ENCODE measurements around the gene ILDR1. TPM values are rescaled to one million over a fixed set of nuclear protein-coding genes. Genes with fewer than 3 reads are reported as not detected.
A peak's percentile ranks its signal among the peaks of the same experiment; 100 is the strongest.

The ILDR1 gene
- total RNA-seq = not detected in 2 replicates
- polyA plus RNA-seq = not detected in 2 replicates
- not detected in 2 replicates for polyA plus RNA-seq (2011; cell fraction: cytosol; rRNA removed)
- polyA plus RNA-seq (2011; cell fraction: nucleus; rRNA removed) = not detected in 2 replicates
- polyA plus RNA-seq (2012) = not detected in 2 replicates
- not detected in 2 replicates for polyA minus RNA-seq
- polyA minus RNA-seq (2011; cell fraction: cytosol; rRNA and poly(A)+ RNA removed) = not detected
- not detected in 2 replicates for polyA minus RNA-seq (2011; cell fraction: nucleus; rRNA and poly(A)+ RNA removed)
- percentile 5 among the genes with signal in this experiment for Bru-seq, nascent RNA
- not detected for BruChase-seq, experiment 1, labeled RNA remaining after a 6-hour chase
- not detected for BruChase-seq, experiment 2, labeled RNA remaining after a 2-hour chase
- long read RNA-seq = 0 reads

DNA sequence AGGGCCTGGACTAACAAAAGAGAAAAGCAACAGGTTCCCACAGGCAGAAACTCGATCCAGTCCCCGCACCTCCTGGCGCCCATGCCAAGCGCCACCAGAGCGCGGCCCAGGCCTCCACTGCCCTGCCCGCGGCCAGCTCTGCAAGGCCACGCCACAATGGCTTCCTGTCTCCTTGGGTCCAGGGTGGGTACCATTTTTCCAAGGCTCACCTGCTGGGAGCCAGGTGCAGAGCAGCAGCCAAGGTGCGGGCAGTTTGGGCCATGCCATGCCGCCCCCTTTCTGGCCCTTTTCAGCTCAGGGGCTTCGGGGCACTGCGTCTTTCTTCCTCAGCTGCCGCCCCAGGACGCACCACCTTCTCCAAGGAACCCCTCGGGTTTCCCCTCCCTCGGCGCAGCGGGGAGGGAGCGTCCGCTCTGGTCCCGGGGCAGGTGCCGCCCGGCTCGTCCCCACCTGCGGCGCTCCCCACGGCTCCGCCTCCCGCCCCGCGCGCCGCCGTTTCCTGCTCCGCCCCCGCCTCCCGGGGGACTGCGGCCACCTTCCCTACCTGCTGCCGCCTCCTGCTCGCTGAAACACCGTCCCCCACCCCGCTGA is at the start of gene ILDR1:
Gene ILDR1 (minus strand): TSS at position 437 of the 591 bp plus-strand sequence. CDS start 170 bp downstream, at position 267.
- no TSS peak for BruUV-seq (replicated peaks)
- H3K9me3 ChIP-seq (replicated peaks; ENCODE audit: control insufficient read depth, insufficient read depth, low read length) = no peaks in the 10 kb centered on the region
- TF ChIP-seq MAX (IDR thresholded peaks at IDR 0.05; ENCODE audit: insufficient read depth, insufficient read length) = no peak
- TF ChIP-seq EZH2 (IDR thresholded peaks at IDR 0.05; ENCODE audit: borderline replicate concordance, low read depth, low read length, severe bottlenecking) = peak; percentile 63
- no peak for TF ChIP-seq GATA2 (IDR thresholded peaks at IDR 0.05; ENCODE audit: insufficient read depth, insufficient read length, low read depth, low read length)
- TF ChIP-seq MYC (IDR thresholded peaks at IDR 0.05; ENCODE audit: low read depth, low read length) = no peak
- H3K4me2 ChIP-seq (ENCODE audit: insufficient read depth, low read length) = no peak within 1 kb of the TSS
- FAIRE-seq (no peak), DNase-seq (ENCODE audit: low read depth, low spot score) (no peak)
- ChIA-PET POLR2A (no interaction called here), CTCF (no interaction called here)
- no peak within 1 kb of the TSS for H3K27ac ChIP-seq (ENCODE audit: insufficient read depth, low read depth, low read length)
- no peaks in the 10 kb centered on the region for H4K20me1 ChIP-seq (replicated peaks; ENCODE audit: control insufficient read depth, extremely low read depth, insufficient read depth, low read length)
- no peaks in the 10 kb centered on the region for H3K4me1 ChIP-seq (ENCODE audit: control insufficient read depth, extremely low read depth, insufficient read depth, low read length)
- no peak within 1 kb of the TSS for H2AFZ ChIP-seq (ENCODE audit: low read depth, low read length)
- dilution Hi-C loops (cut with MboI; ENCODE audit: extremely low pct_ligation_motif_present, low sequenced_read_pairs) (no loop called here), intact Hi-C loops (cut with micrococcal nuclease) (no loop called here)
- H3K36me3 ChIP-seq (ENCODE audit: control insufficient read depth in 2 of 2, extremely low read depth in 1 of 2, insufficient read depth in 2 of 2, low read length in 2 of 2) = no peaks in the 10 kb centered on the region
- no peak within 1 kb of the TSS for H3K4me3 ChIP-seq (replicated peaks in 1 of 3; ENCODE audit: insufficient read depth in 1 of 3, low read depth in 1 of 3, low read length in 3 of 3)
- H3K9me1 ChIP-seq (replicated peaks; ENCODE audit: control insufficient read depth, extremely low read depth, insufficient read depth, low read length) = no peaks in the 10 kb centered on the region
- peaks cover 23 to 25% of the 10 kb centered on the region in 2 experiments for H3K27me3 ChIP-seq (ENCODE audit: control insufficient read depth in 2 of 2, insufficient read depth in 2 of 2, low read length in 2 of 2)
- no peak within 1 kb of the TSS for H3K9ac ChIP-seq (replicated peaks; ENCODE audit: extremely low read depth, insufficient read depth, low read length)
- no peaks in the 10 kb centered on the region for H3K79me2 ChIP-seq (ENCODE audit: control insufficient read depth, insufficient read depth, low read length)

- no peak for FAIRE-seq
- dilution Hi-C loops (cut with MboI; ENCODE audit: extremely low pct_ligation_motif_present, low sequenced_read_pairs) (no loop called here), intact Hi-C loops (cut with micrococcal nuclease) (no loop called here)
- Histone ChIP-seq H3K9me1 (replicated peaks; ENCODE audit: control insufficient read depth, extremely low read depth, insufficient read depth, low read length) (no peaks in the 10 kb centered on the region), H3K9ac (replicated peaks; ENCODE audit: extremely low read depth, insufficient read depth, low read length) (no peak overlapping the region), H3K4me3 (replicated peaks in 1 of 3; ENCODE audit: insufficient read depth in 1 of 3, low read depth in 1 of 3, low read length in 3 of 3) (no peak overlapping the region), H3K79me2 (ENCODE audit: control insufficient read depth, insufficient read depth, low read length) (no peaks in the 10 kb centered on the region), H4K20me1 (replicated peaks; ENCODE audit: control insufficient read depth, extremely low read depth, insufficient read depth, low read length) (no peaks in the 10 kb centered on the region), H3K27ac (ENCODE audit: insufficient read depth, low read depth, low read length) (no peak overlapping the region), H3K36me3 (ENCODE audit: control insufficient read depth in 2 of 2, extremely low read depth in 1 of 2, insufficient read depth in 2 of 2, low read length in 2 of 2) (no peaks in the 10 kb centered on the region), H3K9me3 (replicated peaks; ENCODE audit: control insufficient read depth, insufficient read depth, low read length) (no peaks in the 10 kb centered on the region), H3K4me1 (ENCODE audit: control insufficient read depth, extremely low read depth, insufficient read depth, low read length) (no peaks in the 10 kb centered on the region), H3K27me3 (ENCODE audit: control insufficient read depth in 2 of 2, insufficient read depth in 2 of 2, low read length in 2 of 2) (no peaks in the 10 kb centered on the region), H3K4me2 (ENCODE audit: insufficient read depth, low read length) (no peak overlapping the region), H2AFZ (ENCODE audit: low read depth, low read length) (no peak overlapping the region)
- no TSS peak for BruUV-seq (replicated peaks)
- TF ChIP-seq FOS (IDR thresholded peaks at IDR 0.05; ENCODE audit: borderline replicate concordance, insufficient read depth, low read length) = no peak
- no peak for TF ChIP-seq GATA2 (IDR thresholded peaks at IDR 0.05; ENCODE audit: insufficient read depth, insufficient read length, low read depth, low read length)
- TF ChIP-seq MAX (IDR thresholded peaks at IDR 0.05; ENCODE audit: insufficient read depth, insufficient read length) = no peak
- TF ChIP-seq MYC (IDR thresholded peaks at IDR 0.05; ENCODE audit: low read depth, low read length) = no peak
- no peak for TF ChIP-seq JUN (IDR thresholded peaks at IDR 0.05; ENCODE audit: borderline replicate concordance, insufficient read depth, insufficient read length, low read depth)
- TF ChIP-seq POLR2A (IDR thresholded peaks at IDR 0.05; ENCODE audit: low read depth, low read length) = no peak
- no peak for TF ChIP-seq EZH2 (IDR thresholded peaks at IDR 0.05; ENCODE audit: borderline replicate concordance, low read depth, low read length, severe bottlenecking)
- TF ChIP-seq POLR2AphosphoS5 (IDR thresholded peaks at IDR 0.05; ENCODE audit: insufficient read depth, low read depth, low read length) = no peak
- no peak for TF ChIP-seq CTCF (IDR thresholded peaks at IDR 0.05; ENCODE audit: extremely low read depth in 1 of 2, insufficient read depth in 1 of 2, low read depth in 1 of 2, low read length in 2 of 2)
- ChIA-PET CTCF (no interaction called here), POLR2A (no interaction called here)
- no peak for DNase-seq (ENCODE audit: low read depth, low spot score)
These were observed 45.7 kb upstream of the ILDR1 start for GRCh38 chr3:122067588-122068240.
